Calu3 (cell line): ENCODE measurements around the gene OVOL3. TPM values are rescaled to one million over a fixed set of nuclear protein-coding genes. Genes with fewer than 3 reads are reported as not detected.

Experiments used
- BruUV-seq: library from RNA; stranded (reverse); fragments of 400-500 nt; replicated peaks from 2 replicates; lab custom pipeline; 2021; lab: Mats Ljungman, UMichigan
- CTCF ChIA-PET: fragments of 300-600 bp; sonication (Branson Sonifier 250); formaldehyde crosslinking; loops from one replicate; lab custom pipeline; 2022; ENCODE audit warnings: antibody characterized with exemption; lab: Charles Lee
- DNase-seq: peaks from one replicate; pipeline ENCODE4 v3.0.0; 2022
- H3K27ac Mint-ChIP-seq: one replicate; pipeline ENCODE4 v1.8.0; 2022; ENCODE audit warnings: mixed read lengths; ENCODE audit not compliant: unreplicated experiment
- H3K27me3 Mint-ChIP-seq: one replicate; pipeline ENCODE4 v1.8.0; 2022; ENCODE audit warnings: mixed read lengths; ENCODE audit not compliant: unreplicated experiment
- H3K36me3 Mint-ChIP-seq: one replicate; pipeline ENCODE4 v1.8.0; 2022; ENCODE audit warnings: mild to moderate bottlenecking, moderate library complexity, mixed read lengths; ENCODE audit not compliant: insufficient read depth, unreplicated experiment
- H3K4me1 Mint-ChIP-seq: one replicate; pipeline ENCODE4 v1.8.0; 2022; ENCODE audit warnings: mild to moderate bottlenecking, low read depth, mixed read lengths; ENCODE audit not compliant: unreplicated experiment
- H3K4me3 Mint-ChIP-seq: one replicate; pipeline ENCODE4 v1.8.0; 2022; ENCODE audit warnings: mild to moderate bottlenecking, low read depth, moderate library complexity, mixed read lengths; ENCODE audit not compliant: unreplicated experiment
- H3K9me3 Mint-ChIP-seq: one replicate; pipeline ENCODE4 v1.8.0; 2022; ENCODE audit warnings: low read depth, mixed read lengths; ENCODE audit not compliant: unreplicated experiment
- intact Hi-C: fragments of 100-400 bp; cut with micrococcal nuclease; formaldehyde crosslinking; loops from one replicate; pipeline ENCODE4 v1.10.0; 2022; ENCODE audit not compliant: unreplicated experiment
- total RNA-seq: library from RNA; stranded (reverse); gene quantifications from 2 replicates; pipeline ENCODE4 v1.2.3, GENCODE V29; 2022
- TF ChIP-seq, protein P1 (sequence below): fragments of 200-600 bp; IDR thresholded peaks from one replicate; pipeline ENCODE4 v1.8.0; 2022; ENCODE audit warnings: antibody characterized with exemption; ENCODE audit not compliant: unreplicated experiment

OVOL3 gene
- total RNA-seq, 1 experiment from 2014 or later: not detected

DNA sequence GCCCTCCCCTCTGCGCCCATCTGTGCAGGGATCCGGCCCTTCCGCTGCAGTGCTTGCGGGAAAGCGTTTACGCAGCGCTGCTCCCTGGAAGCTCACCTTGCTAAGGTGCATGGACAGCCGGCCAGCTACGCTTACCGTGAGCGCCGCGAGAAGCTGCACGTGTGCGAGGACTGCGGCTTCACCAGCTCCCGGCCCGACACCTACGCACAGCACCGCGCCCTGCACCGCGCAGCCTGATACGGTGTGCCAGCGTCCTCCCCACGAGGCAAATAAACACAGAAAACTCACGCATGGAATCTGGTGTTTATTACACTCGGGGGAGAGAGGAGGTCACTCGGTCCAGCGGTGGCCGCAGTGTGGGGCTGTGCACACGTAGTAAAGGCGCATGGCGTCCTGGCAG, 2.5 kb downstream of the OVOL3 start:
- Mint-ChIP-seq H3K4me1 (peaks cover 38% of the 10 kb centered on the region), H3K36me3 (peaks cover 59% of the 10 kb centered on the region), H3K4me3 (peak overlapping the region; percentile 90), H3K9me3 (no peaks in the 10 kb centered on the region), H3K27me3 (peaks cover 12% of the 10 kb centered on the region), H3K27ac (peak overlapping the region; percentile 99)
- intact Hi-C loops: no loop called here
- no TSS peak for BruUV-seq
- CTCF ChIA-PET: no interaction called here
- no peak for DNase-seq
- TF ChIP-seq, protein P1, sequence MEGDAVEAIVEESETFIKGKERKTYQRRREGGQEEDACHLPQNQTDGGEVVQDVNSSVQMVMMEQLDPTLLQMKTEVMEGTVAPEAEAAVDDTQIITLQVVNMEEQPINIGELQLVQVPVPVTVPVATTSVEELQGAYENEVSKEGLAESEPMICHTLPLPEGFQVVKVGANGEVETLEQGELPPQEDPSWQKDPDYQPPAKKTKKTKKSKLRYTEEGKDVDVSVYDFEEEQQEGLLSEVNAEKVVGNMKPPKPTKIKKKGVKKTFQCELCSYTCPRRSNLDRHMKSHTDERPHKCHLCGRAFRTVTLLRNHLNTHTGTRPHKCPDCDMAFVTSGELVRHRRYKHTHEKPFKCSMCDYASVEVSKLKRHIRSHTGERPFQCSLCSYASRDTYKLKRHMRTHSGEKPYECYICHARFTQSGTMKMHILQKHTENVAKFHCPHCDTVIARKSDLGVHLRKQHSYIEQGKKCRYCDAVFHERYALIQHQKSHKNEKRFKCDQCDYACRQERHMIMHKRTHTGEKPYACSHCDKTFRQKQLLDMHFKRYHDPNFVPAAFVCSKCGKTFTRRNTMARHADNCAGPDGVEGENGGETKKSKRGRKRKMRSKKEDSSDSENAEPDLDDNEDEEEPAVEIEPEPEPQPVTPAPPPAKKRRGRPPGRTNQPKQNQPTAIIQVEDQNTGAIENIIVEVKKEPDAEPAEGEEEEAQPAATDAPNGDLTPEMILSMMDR: no peak

DNA sequence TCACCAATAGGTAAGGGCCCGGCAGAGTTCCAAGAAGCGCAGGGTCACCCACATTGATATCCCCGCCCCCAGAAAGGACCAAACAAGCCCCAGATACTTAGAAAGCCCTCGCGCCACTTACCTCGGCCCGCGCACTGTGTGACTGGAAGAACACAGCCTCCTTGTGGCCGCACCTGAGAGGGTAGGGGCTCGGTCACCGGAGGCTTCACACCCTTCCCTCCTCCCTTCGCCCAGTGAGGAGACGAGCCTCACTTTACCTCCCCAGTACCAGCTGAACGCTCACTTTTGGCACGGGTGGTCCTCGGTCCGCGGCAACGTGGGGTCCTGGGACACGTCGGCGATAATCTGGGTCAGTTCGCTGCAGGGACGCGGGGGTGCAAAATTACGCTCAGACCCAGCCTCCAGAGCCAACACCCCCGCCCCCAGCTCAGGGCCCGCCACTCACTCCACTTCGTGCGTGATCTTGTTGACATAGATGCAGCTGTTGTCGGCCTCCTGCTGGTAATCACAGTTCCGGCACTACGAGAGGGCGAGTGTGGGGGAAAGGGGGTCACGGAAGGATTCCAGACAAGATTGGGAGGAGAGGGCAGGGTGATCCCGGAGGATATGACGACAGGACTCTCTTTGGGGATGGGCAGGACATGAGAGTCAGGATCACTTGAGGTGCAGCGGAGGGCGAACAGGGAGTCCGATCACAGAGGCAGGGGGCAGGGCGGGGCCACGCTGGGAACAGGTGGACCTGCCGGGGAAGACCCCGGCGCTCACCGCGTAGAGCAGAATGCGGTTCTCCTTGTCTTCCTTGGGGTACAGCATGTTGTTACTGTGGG, 3.2 kb downstream of the OVOL3 start:
- H3K27ac Mint-ChIP-seq: peak overlapping the region; percentile 99
- no peak for DNase-seq
- peak overlapping the region; percentile 90 for H3K4me3 Mint-ChIP-seq
- intact Hi-C loops: no loop called here
- H3K27me3 Mint-ChIP-seq: peaks cover 12% of the 10 kb centered on the region
- peaks cover 64% of the 10 kb centered on the region for H3K36me3 Mint-ChIP-seq
- BruUV-seq: TSS peak; percentile 67
- TF ChIP-seq, protein P1: no peak
- CTCF ChIA-PET: interaction anchor here (0.9 to 1.0 kb wide), 2 partner anchors 23 to 25 kb away, joined by 3 to 4 read pairs; no protein-coding TSS in a partner anchor
- H3K4me1 Mint-ChIP-seq: peaks cover 38% of the 10 kb centered on the region
- H3K9me3 Mint-ChIP-seq: no peaks in the 10 kb centered on the region

DNA sequence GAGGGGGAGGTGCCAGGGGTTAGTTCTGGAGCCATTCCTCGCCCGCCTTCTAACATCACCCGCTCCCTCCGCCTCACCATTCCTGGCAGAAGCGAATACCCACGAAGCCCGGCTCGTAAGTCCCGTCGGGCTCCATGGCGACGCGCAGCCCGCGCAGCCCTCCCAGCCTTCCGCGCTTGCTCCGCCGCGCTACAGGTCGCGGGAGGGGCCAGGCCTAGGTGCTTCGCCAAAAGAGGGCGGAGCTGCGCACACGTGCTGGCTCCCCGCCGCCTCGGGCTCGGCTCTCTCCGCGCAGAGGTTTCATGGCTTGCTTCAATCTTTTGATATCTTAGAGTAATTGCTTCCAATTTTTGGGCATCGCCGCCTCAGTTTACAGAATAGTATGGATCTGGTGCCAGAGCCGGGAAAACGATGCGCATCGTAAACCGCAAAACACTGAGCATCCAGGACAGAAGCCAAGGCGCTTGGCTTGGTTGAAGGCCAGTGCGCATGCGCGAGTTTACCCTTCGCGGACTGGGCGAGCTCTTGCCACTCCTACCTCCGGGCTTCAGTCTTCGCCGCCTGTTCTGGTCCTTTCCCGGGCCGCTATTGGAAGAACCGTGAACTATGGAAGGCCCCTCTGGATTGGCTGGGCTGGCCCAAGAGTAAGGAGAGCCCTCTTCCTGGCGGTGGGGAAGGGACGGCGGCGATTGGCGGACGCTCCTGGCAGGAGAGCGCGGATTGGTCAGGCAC, 3.9 kb downstream of the OVOL3 start, which contains the start of gene POLR2I:
Gene POLR2I, minus strand, starts transcription at position 155 of the 732 bp plus-strand sequence. Its CDS starts 19 bp downstream, at position 136.
- no TSS peak for BruUV-seq
- Mint-ChIP-seq H3K4me3 (peak within 1 kb of the TSS; percentile 90), H3K36me3 (peaks cover 67% of the 10 kb centered on the region), H3K27me3 (peaks cover 12% of the 10 kb centered on the region), H3K4me1 (peaks cover 38% of the 10 kb centered on the region), H3K9me3 (no peaks in the 10 kb centered on the region), H3K27ac (peak within 1 kb of the TSS; percentile 99)
- intact Hi-C loops: loop anchor here (1.0 kb wide), 1 partner anchor 22 kb away; no protein-coding TSS in a partner anchor
- TF ChIP-seq, protein P1: no peak
- DNase-seq: peak; percentile 99
- CTCF ChIA-PET: interaction anchor here (0.5 to 1.1 kb wide), 10 partner anchors 13 to 437 kb away, joined by 3 to 9 read pairs (median 4); partner anchors contain the start of genes ALKBH6 and THAP8
